ENCODE results near the gene DYRK1A. TPM values are rescaled to one million over a fixed set of nuclear protein-coding genes. Genes with fewer than 3 reads are reported as not detected.

DYRK1A gene
- total and polyA plus RNA-seq, 10 of the 15 experiments (the other 5 are each of a cell fraction or from before 2014, with no cell fraction given): 2.4 to 68.6 (median 30.7) TPM

DNA sequence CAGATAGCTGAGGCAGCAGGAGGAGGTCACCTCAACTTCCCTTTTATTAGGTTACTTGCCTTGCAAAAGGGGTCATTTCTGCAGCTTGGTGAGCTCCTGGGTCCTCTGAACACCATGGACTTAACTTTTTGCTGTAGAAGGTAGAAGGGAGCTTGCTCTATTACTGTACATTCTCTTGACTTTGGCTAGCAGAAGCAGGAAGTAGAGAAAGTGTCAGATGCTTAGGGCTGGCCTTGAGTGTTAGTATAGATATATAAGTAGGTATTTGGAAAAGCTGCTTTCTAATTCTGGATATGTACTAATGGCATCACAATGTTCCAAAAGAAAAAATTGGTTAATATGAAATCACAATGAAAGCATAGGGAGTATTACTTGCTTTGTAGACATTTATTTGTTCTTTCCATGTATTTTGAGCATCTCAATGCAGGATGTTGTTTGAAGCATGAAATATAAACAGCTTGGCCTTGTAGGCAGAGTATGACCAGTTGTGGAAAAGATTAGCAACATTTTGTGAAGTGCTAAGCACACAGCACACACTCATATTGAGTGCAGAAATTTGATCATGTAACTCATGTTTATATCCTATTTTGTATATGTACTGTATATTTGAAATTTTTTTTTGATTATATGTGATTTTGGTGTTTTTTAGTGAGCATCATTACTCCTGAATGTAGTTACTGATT, 108.8 kb downstream of the DYRK1A start (continued):
- TF ChIP-seq, protein P1, sequence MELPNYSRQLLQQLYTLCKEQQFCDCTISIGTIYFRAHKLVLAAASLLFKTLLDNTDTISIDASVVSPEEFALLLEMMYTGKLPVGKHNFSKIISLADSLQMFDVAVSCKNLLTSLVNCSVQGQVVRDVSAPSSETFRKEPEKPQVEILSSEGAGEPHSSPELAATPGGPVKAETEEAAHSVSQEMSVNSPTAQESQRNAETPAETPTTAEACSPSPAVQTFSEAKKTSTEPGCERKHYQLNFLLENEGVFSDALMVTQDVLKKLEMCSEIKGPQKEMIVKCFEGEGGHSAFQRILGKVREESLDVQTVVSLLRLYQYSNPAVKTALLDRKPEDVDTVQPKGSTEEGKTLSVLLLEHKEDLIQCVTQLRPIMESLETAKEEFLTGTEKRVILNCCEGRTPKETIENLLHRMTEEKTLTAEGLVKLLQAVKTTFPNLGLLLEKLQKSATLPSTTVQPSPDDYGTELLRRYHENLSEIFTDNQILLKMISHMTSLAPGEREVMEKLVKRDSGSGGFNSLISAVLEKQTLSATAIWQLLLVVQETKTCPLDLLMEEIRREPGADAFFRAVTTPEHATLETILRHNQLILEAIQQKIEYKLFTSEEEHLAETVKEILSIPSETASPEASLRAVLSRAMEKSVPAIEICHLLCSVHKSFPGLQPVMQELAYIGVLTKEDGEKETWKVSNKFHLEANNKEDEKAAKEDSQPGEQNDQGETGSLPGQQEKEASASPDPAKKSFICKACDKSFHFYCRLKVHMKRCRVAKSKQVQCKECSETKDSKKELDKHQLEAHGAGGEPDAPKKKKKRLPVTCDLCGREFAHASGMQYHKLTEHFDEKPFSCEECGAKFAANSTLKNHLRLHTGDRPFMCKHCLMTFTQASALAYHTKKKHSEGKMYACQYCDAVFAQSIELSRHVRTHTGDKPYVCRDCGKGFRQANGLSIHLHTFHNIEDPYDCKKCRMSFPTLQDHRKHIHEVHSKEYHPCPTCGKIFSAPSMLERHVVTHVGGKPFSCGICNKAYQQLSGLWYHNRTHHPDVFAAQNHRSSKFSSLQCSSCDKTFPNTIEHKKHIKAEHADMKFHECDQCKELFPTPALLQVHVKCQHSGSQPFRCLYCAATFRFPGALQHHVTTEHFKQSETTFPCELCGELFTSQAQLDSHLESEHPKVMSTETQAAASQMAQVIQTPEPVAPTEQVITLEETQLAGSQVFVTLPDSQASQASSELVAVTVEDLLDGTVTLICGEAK (IDR thresholded peaks at IDR 0.05; ENCODE audit: borderline replicate concordance): no peak
- TF ChIP-seq SP1 (IDR thresholded peaks at IDR 0.05; ENCODE audit: low read depth, low read length): no peak
- no peak for TF ChIP-seq NR2F1 (conservative IDR thresholded peaks at IDR 0.05)
- no peak for TF ChIP-seq CEBPB (IDR thresholded peaks at IDR 0.05; ENCODE audit: borderline replicate concordance in 1 of 2, low read depth in 2 of 2, low read length in 2 of 2)
- TF ChIP-seq NFXL1 (IDR thresholded peaks at IDR 0.05; ENCODE audit: borderline replicate concordance): no peak
- no peak for TF ChIP-seq EZH2 (IDR thresholded peaks at IDR 0.05; ENCODE audit: borderline replicate concordance, control insufficient read depth, low read depth, low read length)
- TF ChIP-seq NFIC (IDR thresholded peaks at IDR 0.05; ENCODE audit: low read depth, low read length): no peak
- no peak for TF ChIP-seq RB1 (IDR thresholded peaks at IDR 0.05; ENCODE audit: borderline replicate concordance)
- TF ChIP-seq ZZZ3 (IDR thresholded peaks at IDR 0.05; ENCODE audit: control insufficient read depth, insufficient read length, low read depth): no peak

All from GM12878 (cell line).